ENCODE results near the gene PLOD3. TPM values are rescaled to one million over a fixed set of nuclear protein-coding genes. Genes with fewer than 3 reads are reported as not detected.

Gene PLOD3
- total and polyA plus RNA-seq, 2 of the 8 experiments (the other 6 are each of a cell fraction or from before 2014, with no cell fraction given), result 28.4 to 47.2 TPM

DNA sequence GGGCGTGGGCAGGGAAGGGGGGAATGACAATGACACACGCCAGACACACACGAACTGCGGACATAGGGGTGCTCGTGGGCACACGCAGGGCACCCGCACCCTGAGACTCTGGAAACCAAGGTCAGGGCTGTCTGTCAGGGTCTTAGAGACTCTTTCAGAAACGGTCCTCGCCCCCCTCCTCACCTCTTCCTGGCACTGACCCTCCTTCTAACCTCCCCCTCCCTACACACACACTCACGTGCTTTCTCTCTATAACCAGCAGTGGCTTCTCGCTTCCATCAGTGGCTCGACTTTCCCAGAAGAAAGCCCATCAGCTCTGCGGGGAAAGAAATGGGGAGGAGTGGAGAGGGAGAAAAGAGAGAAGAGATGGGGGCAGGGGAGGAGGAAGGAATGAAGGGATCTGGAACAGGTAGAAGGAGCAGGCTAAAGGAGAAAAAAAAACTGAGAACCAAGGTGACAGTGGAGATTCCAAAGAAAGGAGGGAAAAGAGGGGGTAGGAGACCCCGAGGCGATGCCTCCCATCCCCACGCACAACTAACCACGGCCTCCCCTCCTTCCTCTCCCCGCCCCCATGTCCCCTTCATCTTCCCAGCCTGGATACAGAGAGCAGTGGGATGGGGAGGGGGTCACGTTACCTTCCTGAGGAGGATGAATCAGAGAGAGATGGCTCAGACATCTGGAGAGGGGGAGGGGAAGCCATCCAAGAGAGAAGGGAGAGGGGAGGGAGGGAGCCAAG, 50.3 kb downstream of the PLOD3 start:
- Histone ChIP-seq H3K4me1 (replicated peaks in 1 of 4; ENCODE audit: control insufficient read depth in 3 of 4, insufficient read depth in 4 of 4, low read length in 3 of 4) (peaks cover 11 to 75% (median 43%) of the 10 kb centered on the region in 4 experiments), H3K36me3 (ENCODE audit: control insufficient read depth in 2 of 4, insufficient read depth in 4 of 4, low read length in 3 of 4) (no peaks in the 10 kb centered on the region), H3K23me2 (ENCODE audit: low read depth, low read length) (peaks cover 39% of the 10 kb centered on the region), H2BK20ac (ENCODE audit: low read length) (peak overlapping the region; percentile 43; the same call in 1 of the 2 replicates), H3K27me3 (replicated peaks in 1 of 4; ENCODE audit: control insufficient read depth in 3 of 4, extremely low read depth in 1 of 4, insufficient read depth in 3 of 4, low read length in 3 of 4) (peaks cover 35 to 82% (median 65%) of the 10 kb centered on the region in 4 experiments), H3K79me1 (ENCODE audit: low read depth, low read length) (no peaks in the 10 kb centered on the region), H4K91ac (replicated peaks; ENCODE audit: insufficient read length, low read length) (no peak overlapping the region), H2BK12ac (ENCODE audit: low read depth, low read length) (peak overlapping the region; percentile 75; the same call in 1 of the 2 replicates), H3K4me2 (ENCODE audit: insufficient read depth in 1 of 2, low read depth in 2 of 2, low read length in 2 of 2) (peak overlapping the region; percentile 44 to 90), H2AFZ (ENCODE audit: low read length) (no peak overlapping the region), H2AK5ac (ENCODE audit: low read depth, low read length) (0 out of 2 replicates have a peak overlapping the region, but pooled peaks have one; percentile 82), H4K5ac (ENCODE audit: insufficient read length, low read depth, low read length) (no peak overlapping the region), H2BK15ac (ENCODE audit: low read length) (0 out of 2 replicates have a peak overlapping the region, but pooled peaks have one; percentile 81), H4K8ac (ENCODE audit: extremely low read depth, insufficient read depth, low read length) (no peak overlapping the region), H3K56ac (replicated peaks; ENCODE audit: insufficient read length, low read depth, low read length) (no peak overlapping the region), H3K9me3 (ENCODE audit: insufficient read depth in 2 of 2, low read depth in 1 of 2, low read length in 1 of 2) (no peaks in the 10 kb centered on the region), H3K14ac (ENCODE audit: insufficient read length) (no peak overlapping the region), H3K27ac (ENCODE audit: low read depth, low read length) (no peak overlapping the region), H3K4ac (replicated peaks; ENCODE audit: insufficient read length, low read depth, low read length) (no peak overlapping the region), H2BK120ac (replicated peaks; ENCODE audit: low read depth, low read length) (no peak overlapping the region), H3K79me2 (ENCODE audit: control insufficient read depth in 1 of 2, insufficient read depth in 2 of 2, low read length in 2 of 2) (no peaks in the 10 kb centered on the region), H2BK5ac (ENCODE audit: low read depth, low read length) (peak overlapping the region; percentile 83; the same call in 1 of the 2 replicates), H3K9ac (replicated peaks in 1 of 4; ENCODE audit: extremely low read depth in 1 of 4, low read depth in 3 of 4, low read length in 3 of 4) (no peak overlapping the region), H3K4me3 (ENCODE audit: extremely low read depth in 1 of 4, insufficient read depth in 2 of 4, low read depth in 3 of 4, low read length in 4 of 4) (peak overlapping the region; percentile 27 to 63 (median 42); a peak in 7 of 8 replicates), H4K20me1 (replicated peaks in 1 of 2; ENCODE audit: control insufficient read depth in 1 of 2, insufficient read depth in 2 of 2, low read length in 2 of 2) (peaks cover 7 to 11% of the 10 kb centered on the region in 2 experiments), H3K18ac (ENCODE audit: extremely low read depth, low read length) (peak overlapping the region; percentile 87), H3K23ac (ENCODE audit: insufficient read length) (no peak overlapping the region)
- DNase-seq (ENCODE audit: low read depth in 1 of 2, low spot score in 2 of 2) (peak in 1 of 2 experiments; percentile 73), FAIRE-seq (no peak)
- ChIA-PET CTCF (ENCODE audit: partially characterized antibody) (interaction anchor here (1.2 to 5.7 kb wide), 2 partner anchors 13 to 23 kb away, joined by 3 to 46 read pairs; no protein-coding TSS in a partner anchor), POLR2A (ENCODE audit: partially characterized antibody) (interaction anchor here (0.5 to 2.6 kb wide), 5 partner anchors 9 to 58 kb away, joined by 3 to 20 read pairs (median 3); partner anchors contain the start of gene AP1S1)
- 1% methylated on average over 10 of the region's 19 CpGs; no CpG with 5 or more reads in 1 of the 2 experiments for WGBS, 2 experiments (ENCODE audit: extremely low coverage in 1 of 2, insufficient coverage in 1 of 2, insufficient read length in 1 of 2, insufficient replicate concordance in 2 of 2, low coverage in 1 of 2, low lambda C conversion rate in 2 of 2, missing lambda C conversion rate in 1 of 2)
- TF ChIP-seq KDM4A (IDR thresholded peaks at IDR 0.05; ENCODE audit: low read depth, low read length, severe bottlenecking), result no peak
- TF ChIP-seq HDAC2 (IDR thresholded peaks at IDR 0.05; ENCODE audit: borderline replicate concordance in 1 of 2, low read depth in 2 of 2, low read length in 2 of 2), result no peak
- no peak for TF ChIP-seq JUN (IDR thresholded peaks at IDR 0.05; ENCODE audit: low read depth, low read length)
- TF ChIP-seq SUZ12 (IDR thresholded peaks at IDR 0.05; ENCODE audit: low read length), result no peak
- no peak for TF ChIP-seq ATF2 (IDR thresholded peaks at IDR 0.05; ENCODE audit: low read length)
- peak; percentile 86 for TF ChIP-seq EGR1 (IDR thresholded peaks at IDR 0.05; ENCODE audit: borderline replicate concordance, low read depth, low read length)
- no peak for TF ChIP-seq HDAC6 (IDR thresholded peaks at IDR 0.05; ENCODE audit: low read depth, low read length)
- no peak for TF ChIP-seq ZNF274 (IDR thresholded peaks at IDR 0.05; ENCODE audit: borderline replicate concordance, extremely low read depth, low read length)
- no peak for TF ChIP-seq CEBPB (IDR thresholded peaks at IDR 0.05; ENCODE audit: low read depth, low read length)
